ENCODE measurements around the gene TTC23.

- TF ChIP-seq CTCF (optimal IDR thresholded peaks at IDR 0.05 in 1 of 3, IDR thresholded peaks at IDR 0.05 in 1 of 3, conservative IDR thresholded peaks at IDR 0.05 in 1 of 3; ENCODE audit: extremely low read depth in 1 of 3, insufficient read depth in 2 of 3, low read length in 3 of 3) = no peak
- no peak for TF ChIP-seq EZH2 (IDR thresholded peaks at IDR 0.05; ENCODE audit: low read length)
Observed at GRCh38 chr15:99131441-99132023, 117.8 kb downstream of the TTC23 start.
